ENCODE data around the gene BFSP1. TPM values are rescaled to one million over a fixed set of nuclear protein-coding genes. Genes with fewer than 3 reads are reported as not detected.

Gene BFSP1
- total and polyA plus RNA-seq, 2 experiments from 2014 or later = 2.0 to 2.3 TPM

DNA sequence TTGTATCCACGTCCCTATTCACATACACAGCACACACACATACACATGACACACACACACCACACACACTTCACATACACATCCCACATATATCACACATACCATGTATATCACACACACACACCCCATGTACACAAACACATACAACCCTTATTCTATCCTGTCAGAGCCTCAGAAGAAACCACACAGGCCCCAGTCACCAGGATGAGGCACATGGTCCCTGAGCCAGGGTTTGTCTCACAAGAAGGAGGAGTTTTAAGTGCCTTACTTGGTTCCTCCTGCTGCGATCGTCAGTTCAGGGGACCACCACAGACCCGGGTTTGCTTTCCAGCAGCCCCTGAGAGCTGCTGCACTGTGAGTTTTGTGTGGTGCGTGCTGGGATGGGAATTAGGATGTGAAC lies 23.6 kb downstream of the BFSP1 start:
- WGBS (ENCODE audit: low lambda C conversion rate, missing lambda C conversion rate) = 91% methylated on average over 5 of the region's 5 CpGs
- TF ChIP-seq, protein P1, sequence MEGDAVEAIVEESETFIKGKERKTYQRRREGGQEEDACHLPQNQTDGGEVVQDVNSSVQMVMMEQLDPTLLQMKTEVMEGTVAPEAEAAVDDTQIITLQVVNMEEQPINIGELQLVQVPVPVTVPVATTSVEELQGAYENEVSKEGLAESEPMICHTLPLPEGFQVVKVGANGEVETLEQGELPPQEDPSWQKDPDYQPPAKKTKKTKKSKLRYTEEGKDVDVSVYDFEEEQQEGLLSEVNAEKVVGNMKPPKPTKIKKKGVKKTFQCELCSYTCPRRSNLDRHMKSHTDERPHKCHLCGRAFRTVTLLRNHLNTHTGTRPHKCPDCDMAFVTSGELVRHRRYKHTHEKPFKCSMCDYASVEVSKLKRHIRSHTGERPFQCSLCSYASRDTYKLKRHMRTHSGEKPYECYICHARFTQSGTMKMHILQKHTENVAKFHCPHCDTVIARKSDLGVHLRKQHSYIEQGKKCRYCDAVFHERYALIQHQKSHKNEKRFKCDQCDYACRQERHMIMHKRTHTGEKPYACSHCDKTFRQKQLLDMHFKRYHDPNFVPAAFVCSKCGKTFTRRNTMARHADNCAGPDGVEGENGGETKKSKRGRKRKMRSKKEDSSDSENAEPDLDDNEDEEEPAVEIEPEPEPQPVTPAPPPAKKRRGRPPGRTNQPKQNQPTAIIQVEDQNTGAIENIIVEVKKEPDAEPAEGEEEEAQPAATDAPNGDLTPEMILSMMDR (IDR thresholded peaks at IDR 0.05; ENCODE audit: poor library complexity) = no peak
- no peak for TF ChIP-seq EZH2phosphoT487 (IDR thresholded peaks at IDR 0.05; ENCODE audit: low read depth, severe bottlenecking, unreplicated experiment)
- TF ChIP-seq EZH2 (IDR thresholded peaks at IDR 0.05; ENCODE audit: borderline replicate concordance) = no peak

DNA sequence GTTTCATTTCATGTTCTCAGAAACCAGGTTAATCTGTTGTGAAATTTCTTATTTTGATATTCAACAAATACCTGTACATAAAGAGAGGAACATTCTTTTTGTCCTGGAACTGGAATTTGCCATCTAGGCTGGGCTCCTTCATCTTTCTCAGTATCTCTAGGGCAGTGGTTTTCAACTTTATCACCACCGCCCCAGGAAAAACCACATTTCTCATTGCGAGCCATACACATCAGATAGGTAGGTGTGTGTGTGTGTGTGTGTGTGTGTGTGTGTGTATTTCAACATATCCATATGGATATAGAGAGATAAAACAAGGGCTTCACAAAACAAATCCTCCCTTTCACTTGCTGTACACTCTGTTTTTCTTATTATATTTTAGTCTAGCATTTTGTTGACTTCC lies 24.1 kb downstream of the BFSP1 start:
- Histone ChIP-seq H3K4me1 (ENCODE audit: insufficient read depth) (no peaks in the 10 kb centered on the region), H3K36me3 (replicated peaks; ENCODE audit: insufficient read depth, low read depth) (no peaks in the 10 kb centered on the region), H2AFZ (no peak overlapping the region), H3K4me3 (no peak overlapping the region), H4K20me1 (ENCODE audit: insufficient read depth, poor library complexity, severe bottlenecking) (no peaks in the 10 kb centered on the region), H3K9me3 (ENCODE audit: low read depth) (no peaks in the 10 kb centered on the region), H3K79me2 (no peaks in the 10 kb centered on the region), H3K4me2 (no peak overlapping the region), H3K27me3 (no peaks in the 10 kb centered on the region), H3K9me2 (replicated peaks; ENCODE audit: insufficient read depth) (no peaks in the 10 kb centered on the region), H3K27ac (no peak overlapping the region)
- WGBS (ENCODE audit: low lambda C conversion rate, missing lambda C conversion rate) = 93% methylated on average over 2 of the region's 2 CpGs
- no peak for DNase-seq (ENCODE audit: low spot score)
- TF ChIP-seq, protein P1 (IDR thresholded peaks at IDR 0.05; ENCODE audit: poor library complexity) = no peak
- TF ChIP-seq EZH2 (IDR thresholded peaks at IDR 0.05; ENCODE audit: borderline replicate concordance) = no peak
- TF ChIP-seq EZH2phosphoT487 (IDR thresholded peaks at IDR 0.05; ENCODE audit: low read depth, severe bottlenecking, unreplicated experiment) = no peak

More for the DNA sequence above, 23.6 kb downstream of the BFSP1 start:
- no peaks in the 10 kb centered on the region for H4K20me1 ChIP-seq (ENCODE audit: insufficient read depth, poor library complexity, severe bottlenecking)
- H3K27me3 ChIP-seq = no peaks in the 10 kb centered on the region
- H3K4me3 ChIP-seq = no peak overlapping the region
- no peaks in the 10 kb centered on the region for H3K4me1 ChIP-seq (ENCODE audit: insufficient read depth)
- no peak overlapping the region for H3K4me2 ChIP-seq
- H3K79me2 ChIP-seq = no peaks in the 10 kb centered on the region
- DNase-seq (ENCODE audit: low spot score) = no peak
- no peak overlapping the region for H3K27ac ChIP-seq
- H2AFZ ChIP-seq = no peak overlapping the region
- H3K36me3 ChIP-seq (replicated peaks; ENCODE audit: insufficient read depth, low read depth) = no peaks in the 10 kb centered on the region
- H3K9me3 ChIP-seq (ENCODE audit: low read depth) = no peaks in the 10 kb centered on the region
- H3K9me2 ChIP-seq (replicated peaks; ENCODE audit: insufficient read depth) = no peaks in the 10 kb centered on the region

DNA sequence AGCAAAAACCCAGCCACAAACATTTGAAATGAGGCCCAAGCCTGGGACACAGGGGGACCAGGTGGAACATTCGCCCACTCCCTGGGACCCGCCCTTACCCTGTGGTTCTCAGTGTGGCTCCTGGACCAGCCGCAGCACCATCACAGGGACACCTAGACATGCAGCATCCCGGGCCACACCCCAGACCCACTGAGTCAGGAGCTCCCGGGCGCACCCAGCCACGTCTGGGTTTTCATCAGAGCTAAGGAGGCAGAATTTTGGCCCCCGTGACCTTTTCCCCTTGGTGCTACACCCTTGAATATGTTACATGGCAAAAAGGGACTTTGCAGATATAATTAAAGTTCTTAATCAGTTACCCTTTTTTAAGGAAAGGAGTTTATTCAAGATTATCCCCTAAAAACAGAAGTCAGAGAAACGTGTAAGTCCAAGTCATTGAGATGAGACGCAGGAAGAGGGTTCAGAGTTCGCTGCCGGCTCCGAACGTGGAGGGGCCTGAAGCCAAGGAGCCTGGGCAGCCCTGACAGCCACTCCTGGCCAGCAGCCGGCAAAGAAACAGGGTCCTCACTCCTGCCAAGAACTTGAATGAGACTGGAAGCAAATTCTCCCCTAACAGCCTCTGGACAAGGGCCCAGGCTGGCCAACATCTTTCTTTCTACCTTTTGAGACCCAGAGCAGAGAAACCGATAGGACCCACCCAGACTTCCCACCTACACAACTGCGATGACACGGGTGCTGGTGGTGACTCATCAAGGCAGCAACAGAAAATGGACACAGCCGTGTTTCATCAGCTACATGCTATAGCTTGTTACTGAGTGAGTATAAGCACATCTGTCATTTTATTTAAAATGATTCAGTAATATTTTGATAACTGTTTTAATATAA lies 25.3 kb downstream of the BFSP1 start:
- DNase-seq (ENCODE audit: low spot score) = no peak
- TF ChIP-seq, protein P1 (IDR thresholded peaks at IDR 0.05; ENCODE audit: poor library complexity) = no peak
- no peak for TF ChIP-seq EZH2 (IDR thresholded peaks at IDR 0.05; ENCODE audit: borderline replicate concordance)
- no peak for TF ChIP-seq EZH2phosphoT487 (IDR thresholded peaks at IDR 0.05; ENCODE audit: low read depth, severe bottlenecking, unreplicated experiment)

More for the DNA sequence above, 25.3 kb downstream of the BFSP1 start:
- 90% methylated on average over 19 of the region's 19 CpGs for WGBS (ENCODE audit: low lambda C conversion rate, missing lambda C conversion rate)
- no peak overlapping the region for H3K27ac ChIP-seq
- peak overlapping the region; percentile 49 for H3K4me3 ChIP-seq
- no peaks in the 10 kb centered on the region for H3K9me3 ChIP-seq (ENCODE audit: low read depth)
- H3K4me2 ChIP-seq = peak overlapping the region; percentile 90
- H3K79me2 ChIP-seq = no peaks in the 10 kb centered on the region
- H3K27me3 ChIP-seq = no peaks in the 10 kb centered on the region
- H3K4me1 ChIP-seq (ENCODE audit: insufficient read depth) = no peaks in the 10 kb centered on the region
- H3K36me3 ChIP-seq (replicated peaks; ENCODE audit: insufficient read depth, low read depth) = no peaks in the 10 kb centered on the region
- no peaks in the 10 kb centered on the region for H4K20me1 ChIP-seq (ENCODE audit: insufficient read depth, poor library complexity, severe bottlenecking)
- peak overlapping the region; percentile 72 for H2AFZ ChIP-seq
- no peaks in the 10 kb centered on the region for H3K9me2 ChIP-seq (replicated peaks; ENCODE audit: insufficient read depth)

Data from hepatocyte (in vitro differentiated cells).